ENCODE data around the gene CD3D.

- TF ChIP-seq SUZ12 (IDR thresholded peaks at IDR 0.05; ENCODE audit: extremely low read depth, insufficient read depth, insufficient read length) (no peak), YY1 (IDR thresholded peaks at IDR 0.05; ENCODE audit: insufficient read depth, insufficient read length) (no peak)
Measured at GRCh38 chr11:118310781-118311485, 31.6 kb downstream of the CD3D start.

All from NT2/D1 (cell line).